Fibroblast of skin of abdomen (primary cell): ENCODE data around the gene CYS1.
"Not testable (repeated sequence)": the region's sequence is repeated elsewhere in the genome, so short reads cannot be mapped to it uniquely, and the experiment has no call there.

Experiments
- DNase-seq: peaks from one replicate; pipeline ENCODE4 v3.0.0-alpha.2; 2013

CYS1 gene

GRCh38 chr2:10028988-10029874, 51.0 kb downstream of the CYS1 start:
- no peak for DNase-seq

- no peak for DNase-seq
Observed at GRCh38 chr2:10028407-10028987, 51.7 kb downstream of the CYS1 start.

- no peak for DNase-seq
Observed at GRCh38 chr2:10027660-10028330, 52.4 kb downstream of the CYS1 start.

GRCh38 chr2:10026940-10027569, 53.2 kb downstream of the CYS1 start:
- DNase-seq = no peak

- DNase-seq = no peak
Observed at GRCh38 chr2:10022966-10023662, 57.1 kb downstream of the CYS1 start.

GRCh38 chr2:10022445-10022844, 57.8 kb downstream of the CYS1 start:
- DNase-seq = no peak

- DNase-seq = no peak
Observed at GRCh38 chr2:10022041-10022421, 58.2 kb downstream of the CYS1 start.

- no peak for DNase-seq
Observed at GRCh38 chr2:10019602-10020400, 60.4 kb downstream of the CYS1 start.

- DNase-seq = no peak
Observed at GRCh38 chr2:10019174-10019573, 61.0 kb downstream of the CYS1 start.

GRCh38 chr2:10017313-10017941, 62.8 kb downstream of the CYS1 start:
- no peak for DNase-seq

GRCh38 chr2:10016802-10017258, 63.4 kb downstream of the CYS1 start:
- no peak for DNase-seq

- DNase-seq = no peak
Observed at GRCh38 chr2:10016001-10016801, 64.0 kb downstream of the CYS1 start.

GRCh38 chr2:10015376-10015989, 64.7 kb downstream of the CYS1 start:
- DNase-seq = not testable (repeated sequence)

GRCh38 chr2:10014418-10015190, 65.6 kb downstream of the CYS1 start:
- DNase-seq = no peak

- not testable (repeated sequence) for DNase-seq
Observed at GRCh38 chr2:10013651-10014417, 66.4 kb downstream of the CYS1 start.

GRCh38 chr2:10012963-10013461, 67.2 kb downstream of the CYS1 start:
- DNase-seq = no peak

GRCh38 chr2:10012366-10012962, 67.7 kb downstream of the CYS1 start:
- DNase-seq = not testable (repeated sequence)
